NCI-H774 (cell line): ENCODE data around the gene RNU7-1.
A peak's percentile ranks its signal among the peaks of the same experiment; 100 is the strongest.

Source experiments
- DNase-seq: peaks from one replicate; lab custom pipeline; 2025; lab: John Stamatoyannopoulos, UW

Gene RNU7-1

GRCh38 chr12:6917491-6918231 is 26.0 kb upstream of the RNU7-1 start:
- DNase-seq: no peak

- no peak for DNase-seq
These were observed 24.0 kb upstream of the RNU7-1 start for GRCh38 chr12:6919588-6919987.

GRCh38 chr12:6921539-6921938 is 22.1 kb upstream of the RNU7-1 start:
- no peak for DNase-seq

- DNase-seq: no peak
These were observed 21.3 kb upstream of the RNU7-1 start for GRCh38 chr12:6921996-6922946.

- no peak for DNase-seq
These were observed 20.4 kb upstream of the RNU7-1 start for GRCh38 chr12:6923003-6923732.

GRCh38 chr12:6923851-6924250 is 19.8 kb upstream of the RNU7-1 start:
- DNase-seq: no peak

GRCh38 chr12:6925239-6925539 is 18.4 kb upstream of the RNU7-1 start:
- DNase-seq: no peak

- no peak for DNase-seq
These were observed 17.9 kb upstream of the RNU7-1 start for GRCh38 chr12:6925540-6926279.

- peak; percentile 49 for DNase-seq
These were observed 16.1 kb upstream of the RNU7-1 start, which contains the start of gene ATN1 for GRCh38 chr12:6927379-6928021. Gene ATN1, plus strand, starts transcription at chr12:6927959. Its CDS starts 6,043 bp downstream, at chr12:6934002.

GRCh38 chr12:6928022-6928702 is 15.5 kb upstream of the RNU7-1 start:
- no peak for DNase-seq

GRCh38 chr12:6928703-6929407 is 14.8 kb upstream of the RNU7-1 start:
- no peak for DNase-seq

- DNase-seq: no peak
These were observed 13.9 kb upstream of the RNU7-1 start for GRCh38 chr12:6929466-6930452.

- no peak for DNase-seq
These were observed 10.8 kb upstream of the RNU7-1 start for GRCh38 chr12:6932766-6933165.

- DNase-seq: no peak
These were observed 9.5 kb upstream of the RNU7-1 start for GRCh38 chr12:6934110-6934509.

GRCh38 chr12:6935371-6936193 is 8.0 kb upstream of the RNU7-1 start:
- DNase-seq: no peak

GRCh38 chr12:6936194-6936635 is 7.4 kb upstream of the RNU7-1 start:
- DNase-seq: no peak

GRCh38 chr12:6936636-6937480 is 6.8 kb upstream of the RNU7-1 start:
- no peak for DNase-seq
